Caco-2 (cell line): ENCODE measurements around the gene RPRD2. TPM values are rescaled to one million over a fixed set of nuclear protein-coding genes. Genes with fewer than 3 reads are reported as not detected.

Experiments used
- BruUV-seq: library from RNA; stranded (reverse); fragments of 400-500 nt; replicated peaks from 2 replicates; lab custom pipeline; 2021; lab: Mats Ljungman, UMichigan
- CTCF ChIA-PET: fragments of 300-600 bp; sonication (Branson Sonifier 250); formaldehyde crosslinking; loops from one replicate; lab custom pipeline; 2022; ENCODE audit warnings: antibody characterized with exemption; lab: Charles Lee
- POLR2A ChIA-PET: fragments of 300-600 bp; sonication (Branson Sonifier 250); formaldehyde crosslinking; loops from one replicate; lab custom pipeline; 2022; ENCODE audit warnings: antibody characterized with exemption; lab: Charles Lee
- DNase-seq, 2 experiments: peaks; one replicate each; pipeline versions ENCODE4 v3.0.0 to v3.0.0-alpha.2; 2020 to 2022
- H3K27me3 ChIP-seq: replicated peaks from 2 replicates; pipeline ENCODE4 v1.6.0; 2011; ENCODE audit warnings: low read length; ENCODE audit not compliant: control insufficient read depth, insufficient read depth
- H3K36me3 ChIP-seq: 2 replicates; pipeline ENCODE4 v1.5.1; 2011; ENCODE audit warnings: low read length; ENCODE audit not compliant: control insufficient read depth, insufficient read depth
- H3K4me1 ChIP-seq: fragments of 250-450 bp; sonication (Bioruptor Pico); 2 replicates; pipeline ENCODE4 v1.5.1; 2020; ENCODE audit warnings: mild to moderate bottlenecking
- H3K4me3 ChIP-seq: 2 replicates; pipeline ENCODE4 v1.5.1; 2011; ENCODE audit warnings: low read depth, mild to moderate bottlenecking, control low read depth, low read length
- H3K9me3 ChIP-seq: fragments of 250-450 bp; sonication (Bioruptor Pico); 2 replicates; pipeline ENCODE4 v1.5.1; 2020; ENCODE audit warnings: mild to moderate bottlenecking, moderate library complexity
- H3K27ac Mint-ChIP-seq: one replicate; pipeline ENCODE4 v1.8.0; 2022; ENCODE audit warnings: mixed read lengths; ENCODE audit not compliant: unreplicated experiment
- H3K27me3 Mint-ChIP-seq: one replicate; pipeline ENCODE4 v1.8.0; 2022; ENCODE audit warnings: mixed read lengths; ENCODE audit not compliant: insufficient read depth, unreplicated experiment
- H3K36me3 Mint-ChIP-seq: one replicate; pipeline ENCODE4 v1.8.0; 2022; ENCODE audit warnings: mild to moderate bottlenecking, mixed read lengths; ENCODE audit not compliant: insufficient read depth, unreplicated experiment
- H3K4me1 Mint-ChIP-seq: one replicate; pipeline ENCODE4 v1.8.0; 2022; ENCODE audit warnings: low read depth, mixed read lengths; ENCODE audit not compliant: unreplicated experiment
- H3K4me3 Mint-ChIP-seq: one replicate; pipeline ENCODE4 v1.8.0; 2022; ENCODE audit warnings: mild to moderate bottlenecking, moderate library complexity, mixed read lengths; ENCODE audit not compliant: unreplicated experiment
- H3K9me3 Mint-ChIP-seq: one replicate; pipeline ENCODE4 v1.8.0; 2022; ENCODE audit warnings: mixed read lengths; ENCODE audit not compliant: unreplicated experiment
- intact Hi-C: fragments of 100-400 bp; cut with micrococcal nuclease; formaldehyde crosslinking; loops from one replicate; pipeline ENCODE4 v1.10.0; 2022; ENCODE audit not compliant: unreplicated experiment
- total RNA-seq: library from RNA; stranded (reverse); gene quantifications from 2 replicates; pipeline ENCODE4 v1.2.3, GENCODE V29; 2022
- TF ChIP-seq, protein P1 (sequence below), 2 experiments: fragments of 200-600 bp in 1 of 2; IDR thresholded peaks; 1 replicate in 1 of 2; 2 replicates in 1 of 2; pipeline versions ENCODE4 v1.5.1 to v1.8.0; 2011 to 2022; ENCODE audit warnings: antibody characterized with exemption in 1 of 2, control low read depth in 1 of 2, inconsistent platforms in 1 of 2, low read depth in 1 of 2, low read length in 1 of 2, mild to moderate bottlenecking in 1 of 2, moderate library complexity in 1 of 2; ENCODE audit not compliant: insufficient read depth in 1 of 2, severe bottlenecking in 1 of 2, unreplicated experiment in 1 of 2

RPRD2 gene
- total RNA-seq, 1 experiment from 2014 or later, result 24.3 TPM

DNA sequence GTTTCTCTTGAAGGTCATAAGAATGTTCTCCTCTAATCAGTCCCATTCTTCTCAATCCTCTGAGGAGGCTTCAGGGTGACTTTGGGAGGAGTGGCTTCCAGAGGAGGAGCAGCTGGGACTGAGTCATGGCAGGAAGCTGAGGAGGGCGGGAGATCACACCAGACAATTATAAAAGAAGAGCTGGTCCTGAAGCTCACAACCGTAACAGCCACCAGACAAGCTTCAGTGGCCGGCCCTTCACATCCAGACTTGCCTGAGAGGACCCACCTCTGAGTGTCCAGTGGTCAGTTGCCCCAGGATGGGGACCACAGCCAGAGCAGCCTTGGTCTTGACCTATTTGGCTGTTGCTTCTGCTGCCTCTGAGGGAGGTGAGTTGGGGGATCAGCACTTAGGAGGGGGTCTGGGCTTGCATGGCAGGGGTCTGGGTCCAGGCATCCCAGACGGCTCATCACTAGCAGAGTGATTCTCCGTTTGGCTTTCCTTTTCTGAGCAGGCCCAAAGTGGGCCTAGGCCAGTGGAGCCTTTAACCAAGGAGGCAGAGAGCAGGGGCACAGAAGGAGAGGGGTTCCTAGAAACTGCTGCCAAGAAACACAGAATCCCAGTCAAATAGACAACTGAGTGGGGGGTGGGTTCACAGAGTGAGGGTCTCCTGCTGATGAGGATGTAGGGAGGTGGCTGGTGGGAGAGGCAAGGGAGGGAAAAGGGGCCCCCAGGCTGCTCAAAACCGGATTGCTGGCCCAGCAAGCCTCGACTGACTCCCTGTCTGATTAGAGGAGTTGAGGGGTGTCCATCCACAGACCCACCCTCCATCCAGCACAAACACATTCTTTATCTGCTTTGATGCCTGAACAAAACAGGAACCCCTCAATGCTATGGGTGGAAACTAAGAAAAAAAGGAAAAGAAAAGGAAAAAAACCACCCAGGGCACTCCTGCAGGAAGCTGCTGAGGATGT lies 144.2 kb downstream of the RPRD2 start, which contains the start of gene ECM1:
Gene ECM1, plus strand, starts transcription at position 198 of the 953 bp plus-strand sequence. Its CDS starts 101 bp downstream, at position 299.
- BruUV-seq, result no TSS peak
- Histone ChIP-seq H3K36me3 (no peaks in the 10 kb centered on the region), H3K4me3 (no peak within 1 kb of the TSS), H3K4me1 (0 out of 2 replicates have a peak, but pooled peaks cover 3% of the 10 kb centered on the region), H3K9me3 (no peaks in the 10 kb centered on the region), H3K27me3 (no peaks in the 10 kb centered on the region)
- ChIA-PET CTCF (interaction anchor here (0.9 kb wide), 1 partner anchor 25 kb away, joined by 4 read pairs; no protein-coding TSS in a partner anchor), POLR2A (interaction anchor here (0.6 kb wide), 1 partner anchor 19 kb away, joined by 3 read pairs; no protein-coding TSS in a partner anchor)
- H3K4me1 Mint-ChIP-seq, result no peaks in the 10 kb centered on the region
- H3K27me3 Mint-ChIP-seq, result no peaks in the 10 kb centered on the region
- intact Hi-C loops, result no loop called here
- DNase-seq, result peak in 1 of 2 experiments; percentile 9
- TF ChIP-seq, protein P1, sequence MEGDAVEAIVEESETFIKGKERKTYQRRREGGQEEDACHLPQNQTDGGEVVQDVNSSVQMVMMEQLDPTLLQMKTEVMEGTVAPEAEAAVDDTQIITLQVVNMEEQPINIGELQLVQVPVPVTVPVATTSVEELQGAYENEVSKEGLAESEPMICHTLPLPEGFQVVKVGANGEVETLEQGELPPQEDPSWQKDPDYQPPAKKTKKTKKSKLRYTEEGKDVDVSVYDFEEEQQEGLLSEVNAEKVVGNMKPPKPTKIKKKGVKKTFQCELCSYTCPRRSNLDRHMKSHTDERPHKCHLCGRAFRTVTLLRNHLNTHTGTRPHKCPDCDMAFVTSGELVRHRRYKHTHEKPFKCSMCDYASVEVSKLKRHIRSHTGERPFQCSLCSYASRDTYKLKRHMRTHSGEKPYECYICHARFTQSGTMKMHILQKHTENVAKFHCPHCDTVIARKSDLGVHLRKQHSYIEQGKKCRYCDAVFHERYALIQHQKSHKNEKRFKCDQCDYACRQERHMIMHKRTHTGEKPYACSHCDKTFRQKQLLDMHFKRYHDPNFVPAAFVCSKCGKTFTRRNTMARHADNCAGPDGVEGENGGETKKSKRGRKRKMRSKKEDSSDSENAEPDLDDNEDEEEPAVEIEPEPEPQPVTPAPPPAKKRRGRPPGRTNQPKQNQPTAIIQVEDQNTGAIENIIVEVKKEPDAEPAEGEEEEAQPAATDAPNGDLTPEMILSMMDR (IDR thresholded peaks at IDR 0.05; ENCODE audit: insufficient read depth in 1 of 2, low read depth in 1 of 2, low read length in 1 of 2, severe bottlenecking in 1 of 2, unreplicated experiment in 1 of 2), result no peak
- no peak within 1 kb of the TSS for H3K27ac Mint-ChIP-seq
- H3K4me3 Mint-ChIP-seq, result no peak within 1 kb of the TSS
- H3K36me3 Mint-ChIP-seq, result peaks cover 7% of the 10 kb centered on the region
- H3K9me3 Mint-ChIP-seq, result no peaks in the 10 kb centered on the region

DNA sequence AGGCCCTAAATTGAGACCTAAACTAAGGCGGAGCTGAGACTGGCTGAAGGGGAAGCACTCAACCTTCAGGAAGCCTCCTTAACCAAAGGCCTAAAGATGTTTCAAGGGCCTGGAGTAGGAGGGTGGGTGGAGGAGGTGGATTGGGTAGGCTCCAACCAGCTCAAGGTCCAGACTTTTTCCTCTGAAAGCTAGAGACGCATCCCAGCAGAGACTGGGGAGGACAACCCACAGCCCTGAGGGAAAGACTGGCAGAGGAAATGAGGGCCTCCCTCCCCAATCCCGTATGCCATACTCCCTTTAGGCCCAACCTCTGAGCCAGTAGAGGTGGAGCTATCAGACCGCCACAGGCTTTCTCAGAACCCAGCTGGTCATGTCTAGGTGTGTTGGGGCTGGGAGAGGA lies 145.0 kb downstream of the RPRD2 start:
- Histone ChIP-seq H3K4me3 (no peak overlapping the region), H3K9me3 (no peaks in the 10 kb centered on the region), H3K36me3 (no peaks in the 10 kb centered on the region), H3K4me1 (0 out of 2 replicates have a peak, but pooled peaks cover 3% of the 10 kb centered on the region), H3K27me3 (no peaks in the 10 kb centered on the region)
- Mint-ChIP-seq H3K36me3 (peaks cover 3% of the 10 kb centered on the region), H3K9me3 (no peaks in the 10 kb centered on the region), H3K4me3 (no peak overlapping the region), H3K27ac (no peak overlapping the region), H3K27me3 (no peaks in the 10 kb centered on the region), H3K4me1 (no peaks in the 10 kb centered on the region)
- DNase-seq, result no peak
- intact Hi-C loops, result no loop called here
- CTCF ChIA-PET, result interaction anchor here (0.9 kb wide), 1 partner anchor 24 kb away, joined by 4 read pairs; no protein-coding TSS in a partner anchor
- TF ChIP-seq, protein P1 (IDR thresholded peaks at IDR 0.05; ENCODE audit: insufficient read depth in 1 of 2, low read depth in 1 of 2, low read length in 1 of 2, severe bottlenecking in 1 of 2, unreplicated experiment in 1 of 2), result no peak
- no TSS peak for BruUV-seq
- POLR2A ChIA-PET, result interaction anchor here (0.6 kb wide), 1 partner anchor 19 kb away, joined by 3 read pairs; no protein-coding TSS in a partner anchor

DNA sequence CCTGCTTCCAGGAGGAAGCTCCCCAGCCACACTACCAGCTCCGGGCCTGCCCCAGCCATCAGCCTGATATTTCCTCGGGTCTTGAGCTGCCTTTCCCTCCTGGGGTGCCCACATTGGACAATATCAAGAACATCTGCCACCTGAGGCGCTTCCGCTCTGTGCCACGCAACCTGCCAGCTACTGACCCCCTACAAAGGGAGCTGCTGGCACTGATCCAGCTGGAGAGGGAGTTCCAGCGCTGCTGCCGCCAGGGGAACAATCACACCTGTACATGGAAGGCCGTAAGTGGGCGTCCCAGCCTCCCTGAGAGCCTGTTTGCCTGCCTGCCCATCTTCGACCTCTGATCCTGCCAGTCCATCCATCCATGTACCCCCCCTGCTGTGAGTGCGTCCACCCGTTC lies 147.6 kb downstream of the RPRD2 start:
- Mint-ChIP-seq H3K4me3 (no peak overlapping the region), H3K9me3 (no peaks in the 10 kb centered on the region), H3K36me3 (peaks cover 16% of the 10 kb centered on the region), H3K27ac (no peak overlapping the region), H3K4me1 (peaks cover 7% of the 10 kb centered on the region), H3K27me3 (no peaks in the 10 kb centered on the region)
- Histone ChIP-seq H3K36me3 (no peaks in the 10 kb centered on the region), H3K4me1 (peaks cover 11% of the 10 kb centered on the region; the same call in 1 of the 2 replicates), H3K9me3 (no peaks in the 10 kb centered on the region), H3K4me3 (no peak overlapping the region), H3K27me3 (no peaks in the 10 kb centered on the region)
- no TSS peak for BruUV-seq
- POLR2A ChIA-PET, result no interaction called here
- CTCF ChIA-PET, result no interaction called here
- no peak for DNase-seq
- TF ChIP-seq, protein P1 (IDR thresholded peaks at IDR 0.05; ENCODE audit: insufficient read depth in 1 of 2, low read depth in 1 of 2, low read length in 1 of 2, severe bottlenecking in 1 of 2, unreplicated experiment in 1 of 2), result no peak
- intact Hi-C loops, result no loop called here
